Measurements from ENCODE around the gene MNS1. TPM values are rescaled to one million over a fixed set of nuclear protein-coding genes. Genes with fewer than 3 reads are reported as not detected.

MNS1 gene
- total and polyA plus RNA-seq, 2 experiments from 2014 or later = 0.70 to 1.2 TPM

- H4K20me1 ChIP-seq (ENCODE audit: insufficient read depth, poor library complexity, severe bottlenecking) = no peaks in the 10 kb centered on the region
- H3K4me3 ChIP-seq = no peak overlapping the region
- H3K27ac ChIP-seq = no peak overlapping the region
- H3K27me3 ChIP-seq = no peaks in the 10 kb centered on the region
- no peak overlapping the region for H3K4me2 ChIP-seq
- no peak for DNase-seq (ENCODE audit: low spot score)
- H3K79me2 ChIP-seq = no peaks in the 10 kb centered on the region
- H3K9me3 ChIP-seq (ENCODE audit: low read depth) = no peaks in the 10 kb centered on the region
- H3K4me1 ChIP-seq (ENCODE audit: insufficient read depth) = no peaks in the 10 kb centered on the region
- 97% methylated on average over 1 of the region's 1 CpG for WGBS (ENCODE audit: low lambda C conversion rate, missing lambda C conversion rate)
- TF ChIP-seq EZH2phosphoT487 (IDR thresholded peaks at IDR 0.05; ENCODE audit: low read depth, severe bottlenecking, unreplicated experiment) = no peak
- no peak for TF ChIP-seq EZH2 (IDR thresholded peaks at IDR 0.05; ENCODE audit: borderline replicate concordance)
- no peak for TF ChIP-seq CTCF (IDR thresholded peaks at IDR 0.05; ENCODE audit: poor library complexity)
- no peaks in the 10 kb centered on the region for H3K36me3 ChIP-seq (replicated peaks; ENCODE audit: insufficient read depth, low read depth)
- H2AFZ ChIP-seq = no peak overlapping the region
- H3K9me2 ChIP-seq (replicated peaks; ENCODE audit: insufficient read depth) = no peaks in the 10 kb centered on the region
Measured at GRCh38 chr15:56394909-56395308, 70.0 kb downstream of the MNS1 start.

GRCh38 chr15:56393277-56393676 is 71.7 kb downstream of the MNS1 start:
- Histone ChIP-seq H3K27ac (no peak overlapping the region), H3K4me1 (ENCODE audit: insufficient read depth) (no peaks in the 10 kb centered on the region), H3K9me2 (replicated peaks; ENCODE audit: insufficient read depth) (no peaks in the 10 kb centered on the region), H3K4me3 (no peak overlapping the region), H3K27me3 (no peaks in the 10 kb centered on the region), H3K9me3 (ENCODE audit: low read depth) (no peaks in the 10 kb centered on the region), H3K4me2 (no peak overlapping the region), H3K79me2 (no peaks in the 10 kb centered on the region), H2AFZ (no peak overlapping the region), H3K36me3 (replicated peaks; ENCODE audit: insufficient read depth, low read depth) (no peaks in the 10 kb centered on the region), H4K20me1 (ENCODE audit: insufficient read depth, poor library complexity, severe bottlenecking) (no peaks in the 10 kb centered on the region)
- DNase-seq (ENCODE audit: low spot score) = no peak
- 84% methylated on average over 1 of the region's 1 CpG for WGBS (ENCODE audit: low lambda C conversion rate, missing lambda C conversion rate)
- TF ChIP-seq CTCF (IDR thresholded peaks at IDR 0.05; ENCODE audit: poor library complexity) (no peak), EZH2phosphoT487 (IDR thresholded peaks at IDR 0.05; ENCODE audit: low read depth, severe bottlenecking, unreplicated experiment) (no peak), EZH2 (IDR thresholded peaks at IDR 0.05; ENCODE audit: borderline replicate concordance) (no peak)

GRCh38 chr15:56390739-56391267 is 74.1 kb downstream of the MNS1 start:
- 86% methylated on average over 2 of the region's 2 CpGs for WGBS (ENCODE audit: low lambda C conversion rate, missing lambda C conversion rate)
- Histone ChIP-seq H3K9me3 (ENCODE audit: low read depth) (no peaks in the 10 kb centered on the region), H3K4me1 (ENCODE audit: insufficient read depth) (no peaks in the 10 kb centered on the region), H2AFZ (no peak overlapping the region), H3K79me2 (no peaks in the 10 kb centered on the region), H3K4me2 (no peak overlapping the region), H3K36me3 (replicated peaks; ENCODE audit: insufficient read depth, low read depth) (no peaks in the 10 kb centered on the region), H3K9me2 (replicated peaks; ENCODE audit: insufficient read depth) (no peaks in the 10 kb centered on the region), H3K4me3 (no peak overlapping the region), H3K27me3 (no peaks in the 10 kb centered on the region), H3K27ac (no peak overlapping the region), H4K20me1 (ENCODE audit: insufficient read depth, poor library complexity, severe bottlenecking) (no peaks in the 10 kb centered on the region)
- no peak for DNase-seq (ENCODE audit: low spot score)
- TF ChIP-seq EZH2phosphoT487 (IDR thresholded peaks at IDR 0.05; ENCODE audit: low read depth, severe bottlenecking, unreplicated experiment) (no peak), CTCF (IDR thresholded peaks at IDR 0.05; ENCODE audit: poor library complexity) (no peak), EZH2 (IDR thresholded peaks at IDR 0.05; ENCODE audit: borderline replicate concordance) (no peak)

- DNase-seq (ENCODE audit: low spot score) = no peak
- H3K79me2 ChIP-seq = no peaks in the 10 kb centered on the region
- no peak overlapping the region for H3K27ac ChIP-seq
- no peak for TF ChIP-seq EZH2 (IDR thresholded peaks at IDR 0.05; ENCODE audit: borderline replicate concordance)
- no peak for TF ChIP-seq CTCF (IDR thresholded peaks at IDR 0.05; ENCODE audit: poor library complexity)
- TF ChIP-seq EZH2phosphoT487 (IDR thresholded peaks at IDR 0.05; ENCODE audit: low read depth, severe bottlenecking, unreplicated experiment) = no peak
- H3K27me3 ChIP-seq = no peaks in the 10 kb centered on the region
- WGBS (ENCODE audit: low lambda C conversion rate, missing lambda C conversion rate) = 91% methylated on average over 3 of the region's 3 CpGs
- H4K20me1 ChIP-seq (ENCODE audit: insufficient read depth, poor library complexity, severe bottlenecking) = no peaks in the 10 kb centered on the region
- no peak overlapping the region for H3K4me2 ChIP-seq
- H3K4me3 ChIP-seq = no peak overlapping the region
- H2AFZ ChIP-seq = no peak overlapping the region
- no peaks in the 10 kb centered on the region for H3K4me1 ChIP-seq (ENCODE audit: insufficient read depth)
- H3K36me3 ChIP-seq (replicated peaks; ENCODE audit: insufficient read depth, low read depth) = no peaks in the 10 kb centered on the region
- H3K9me2 ChIP-seq (replicated peaks; ENCODE audit: insufficient read depth) = no peaks in the 10 kb centered on the region
- no peaks in the 10 kb centered on the region for H3K9me3 ChIP-seq (ENCODE audit: low read depth)
Measured at GRCh38 chr15:56385908-56386307, 79.0 kb downstream of the MNS1 start.
